ENCODE results near the gene GUCA2A.

The GUCA2A gene

GRCh38 chr1:42153624-42154023 lies 10.9 kb downstream of the GUCA2A start:
- DNase-seq (ENCODE audit: low read depth): no peak

GRCh38 chr1:42152907-42153600 lies 11.5 kb downstream of the GUCA2A start, which contains the start of gene GUCA2B:
Gene GUCA2B, plus strand, starts transcription at chr1:42153410. Its CDS starts 41 bp downstream, at chr1:42153451.
- no peak for DNase-seq (ENCODE audit: low read depth)

GRCh38 chr1:42152119-42152518 lies 12.4 kb downstream of the GUCA2A start:
- DNase-seq (ENCODE audit: low read depth): no peak

- no peak for DNase-seq (ENCODE audit: low read depth)
Observed at GRCh38 chr1:42150651-42151050, 13.9 kb downstream of the GUCA2A start.

GRCh38 chr1:42148166-42148565 lies 16.4 kb downstream of the GUCA2A start:
- no peak for DNase-seq (ENCODE audit: low read depth)

- DNase-seq (ENCODE audit: low read depth): peak; percentile 13
Observed at GRCh38 chr1:42146626-42147320, 17.8 kb downstream of the GUCA2A start.

GRCh38 chr1:42145764-42146625 lies 18.6 kb downstream of the GUCA2A start:
- no peak for DNase-seq (ENCODE audit: low read depth)

GRCh38 chr1:42145389-42145716 lies 19.2 kb downstream of the GUCA2A start:
- no peak for DNase-seq (ENCODE audit: low read depth)

- DNase-seq (ENCODE audit: low read depth): no peak
Observed at GRCh38 chr1:42144711-42145388, 19.7 kb downstream of the GUCA2A start.

- no peak for DNase-seq (ENCODE audit: low read depth)
Observed at GRCh38 chr1:42143896-42144710, 20.4 kb downstream of the GUCA2A start.

GRCh38 chr1:42142894-42143675 lies 21.5 kb downstream of the GUCA2A start:
- DNase-seq (ENCODE audit: low read depth): no peak

- no peak for DNase-seq (ENCODE audit: low read depth)
Observed at GRCh38 chr1:42141978-42142377, 22.6 kb downstream of the GUCA2A start.

- no peak for DNase-seq (ENCODE audit: low read depth)
Observed at GRCh38 chr1:42140191-42140590, 24.4 kb downstream of the GUCA2A start.

GRCh38 chr1:42139444-42139843 lies 25.1 kb downstream of the GUCA2A start:
- no peak for DNase-seq (ENCODE audit: low read depth)

- no peak for DNase-seq (ENCODE audit: low read depth)
Observed at GRCh38 chr1:42138586-42138985, 26.0 kb downstream of the GUCA2A start.

GRCh38 chr1:42137766-42138165 lies 26.8 kb downstream of the GUCA2A start:
- DNase-seq (ENCODE audit: low read depth): no peak

- DNase-seq (ENCODE audit: low read depth): no peak
Observed at GRCh38 chr1:42136466-42136865, 28.1 kb downstream of the GUCA2A start.

GRCh38 chr1:42135426-42135825 lies 29.1 kb downstream of the GUCA2A start:
- no peak for DNase-seq (ENCODE audit: low read depth)

- no peak for DNase-seq (ENCODE audit: low read depth)
Observed at GRCh38 chr1:42133809-42134526, 30.6 kb downstream of the GUCA2A start.

- no peak for DNase-seq (ENCODE audit: low read depth)
Observed at GRCh38 chr1:42133390-42133789, 31.2 kb downstream of the GUCA2A start.

Measured in stromal cell of bone marrow (primary cell).